H1 (cell line): ENCODE results near the gene TRMT61A. TPM values are rescaled to one million over a fixed set of nuclear protein-coding genes. Genes with fewer than 3 reads are reported as not detected.

ENCODE experiments used
- CTCF ChIA-PET: fragments of 300-600 bp; sonication (Branson Sonifier 250); formaldehyde crosslinking; loops from one replicate; lab custom pipeline; 2021; ENCODE audit not compliant: partially characterized antibody; lab: Charles Lee
- POLR2A ChIA-PET: fragments of 300-600 bp; sonication (Branson Sonifier 250); formaldehyde crosslinking; loops from one replicate; lab custom pipeline; 2021; ENCODE audit warnings: inconsistent platforms; ENCODE audit not compliant: partially characterized antibody; lab: Charles Lee
- DNase-seq, 2 experiments: peaks; one replicate each; pipeline versions ENCODE4 v3.0.0 to v3.0.0-alpha.2; 2010 to 2022; ENCODE audit warnings: low spot score in 2 of 2, low read depth in 1 of 2, mixed read lengths in 1 of 2
- FAIRE-seq: peaks from 2 replicates; lab custom pipeline; 2011; peaks lifted over from hg19 to GRCh38; lab: Jason Lieb, UNC
- H2AFZ ChIP-seq: 2 replicates; pipeline ENCODE4 v1.8.1; 2012; ENCODE audit warnings: low read length, inconsistent platforms
- H2AK5ac ChIP-seq: 2 replicates; pipeline ENCODE4 v1.6.1; 2013; ENCODE audit warnings: low read depth, low read length
- H2BK120ac ChIP-seq: replicated peaks from 2 replicates; pipeline ENCODE3; 2013; ENCODE audit warnings: low read depth, low read length, inconsistent platforms
- H2BK12ac ChIP-seq: 2 replicates; pipeline ENCODE4 v1.6.1; 2013; ENCODE audit warnings: low read depth, low read length
- H2BK15ac ChIP-seq: 2 replicates; pipeline ENCODE4 v1.6.1; 2013; ENCODE audit warnings: low read length
- H2BK20ac ChIP-seq: 2 replicates; pipeline ENCODE4 v1.6.1; 2013; ENCODE audit warnings: low read length
- H2BK5ac ChIP-seq: 2 replicates; pipeline ENCODE4 v1.6.1; 2013; ENCODE audit warnings: low read depth, low read length
- H3K14ac ChIP-seq: 2 replicates; pipeline ENCODE4 v1.6.1; 2013; ENCODE audit warnings: inconsistent platforms; ENCODE audit not compliant: insufficient read length
- H3K18ac ChIP-seq: 2 replicates; pipeline ENCODE4 v1.6.1; 2013; ENCODE audit warnings: low read length; ENCODE audit errors: extremely low read depth
- H3K23ac ChIP-seq: 2 replicates; pipeline ENCODE4 v1.6.1; 2013; ENCODE audit warnings: inconsistent platforms; ENCODE audit not compliant: insufficient read length
- H3K23me2 ChIP-seq: 2 replicates; pipeline ENCODE4 v1.6.1; 2013; ENCODE audit warnings: low read depth, low read length
- H3K27ac ChIP-seq: 2 replicates; pipeline ENCODE4 v1.6.1; 2011; ENCODE audit warnings: low read depth, low read length, inconsistent platforms
- H3K27me3 ChIP-seq, 4 experiments: replicated peaks in 1 of 4; 1 replicate in 1 of 4; 2 replicates in 3 of 4; pipeline versions ENCODE4 v1.6.1 to v1.8.1; 2011 to 2013; ENCODE audit warnings: low read length in 3 of 4, mild to moderate bottlenecking in 3 of 4, inconsistent platforms in 2 of 4, mixed read lengths in 2 of 4, moderate library complexity in 1 of 4; ENCODE audit not compliant: control insufficient read depth in 3 of 4, insufficient read depth in 3 of 4; ENCODE audit errors: extremely low read depth in 1 of 4
- H3K36me3 ChIP-seq, 4 experiments: 2 replicates each; pipeline versions ENCODE4 v1.6.1 to v1.8.1; 2011 to 2013; ENCODE audit warnings: mild to moderate bottlenecking in 4 of 4, low read length in 3 of 4, moderate library complexity in 2 of 4, control low read depth in 1 of 4, inconsistent platforms in 1 of 4; ENCODE audit not compliant: insufficient read depth in 4 of 4, control insufficient read depth in 2 of 4
- H3K4ac ChIP-seq: replicated peaks from 2 replicates; pipeline ENCODE3; 2013; ENCODE audit warnings: low read length, low read depth, mixed read lengths, inconsistent platforms; ENCODE audit not compliant: insufficient read length
- H3K4me1 ChIP-seq, 4 experiments: replicated peaks in 1 of 4; 1 replicate in 1 of 4; 2 replicates in 3 of 4; pipeline versions ENCODE4 v1.6.1 to v1.8.1; 2011 to 2013; ENCODE audit warnings: low read length in 3 of 4, inconsistent platforms in 2 of 4, mixed read lengths in 1 of 4; ENCODE audit not compliant: insufficient read depth in 4 of 4, control insufficient read depth in 3 of 4
- H3K4me2 ChIP-seq, 2 experiments: 2 replicates each; pipeline versions ENCODE4 v1.6.1 to v1.8.1; 2011 to 2013; ENCODE audit warnings: low read depth in 2 of 2, low read length in 2 of 2, control low read depth in 1 of 2, inconsistent platforms in 1 of 2, mild to moderate bottlenecking in 1 of 2; ENCODE audit not compliant: insufficient read depth in 1 of 2
- H3K4me3 ChIP-seq, 4 experiments: fragments of 200-600, 300-600 bp in 1 of 4; sonication (generic), shearing (Covaris generic), sonication (Bioruptor Twin) in 1 of 4; 2 replicates each; pipeline versions ENCODE4 v1.5.1 to v1.8.1; 2011 to 2016; ENCODE audit warnings: low read length in 4 of 4, low read depth in 3 of 4, control low read depth in 2 of 4, inconsistent platforms in 2 of 4, mild to moderate bottlenecking in 2 of 4, mixed read lengths in 1 of 4, moderate library complexity in 1 of 4; ENCODE audit not compliant: insufficient read depth in 2 of 4; ENCODE audit errors: extremely low read depth in 1 of 4
- H3K56ac ChIP-seq: replicated peaks from 2 replicates; pipeline ENCODE3; 2013; ENCODE audit warnings: low read depth, mild to moderate bottlenecking, mixed read lengths, low read length, inconsistent platforms; ENCODE audit not compliant: insufficient read length
- H3K79me1 ChIP-seq: 2 replicates; pipeline ENCODE4 v1.6.1; 2013; ENCODE audit warnings: low read depth, low read length, control low read depth
- H3K79me2 ChIP-seq, 2 experiments: 2 replicates each; pipeline versions ENCODE4 v1.6.1 to v1.8.1; 2012 to 2013; ENCODE audit warnings: low read length in 2 of 2, mild to moderate bottlenecking in 2 of 2, inconsistent platforms in 1 of 2; ENCODE audit not compliant: insufficient read depth in 2 of 2, control insufficient read depth in 1 of 2
- H3K9ac ChIP-seq, 4 experiments: replicated peaks in 1 of 4; 1 replicate in 1 of 4; 2 replicates in 3 of 4; pipeline versions ENCODE4 v1.6.1 to v1.8.1; 2011 to 2013; ENCODE audit warnings: low read depth in 3 of 4, low read length in 3 of 4, control low read depth in 2 of 4, mild to moderate bottlenecking in 2 of 4, moderate library complexity in 2 of 4, inconsistent platforms in 1 of 4; ENCODE audit errors: extremely low read depth in 1 of 4
- H3K9me3 ChIP-seq, 2 experiments: 2 replicates each; pipeline versions ENCODE4 v1.6.1 to v1.8.1; 2012 to 2013; ENCODE audit warnings: mild to moderate bottlenecking in 2 of 2, moderate library complexity in 2 of 2, control low read depth in 1 of 2, inconsistent platforms in 1 of 2, low read depth in 1 of 2, low read length in 1 of 2, mixed read lengths in 1 of 2; ENCODE audit not compliant: insufficient read depth in 2 of 2
- H4K20me1 ChIP-seq, 2 experiments: replicated peaks in 1 of 2; 2 replicates each; pipeline versions ENCODE3 to v1.8.1; 2011 to 2013; ENCODE audit warnings: inconsistent platforms in 2 of 2, low read length in 2 of 2, mild to moderate bottlenecking in 1 of 2; ENCODE audit not compliant: insufficient read depth in 2 of 2, control insufficient read depth in 1 of 2
- H4K5ac ChIP-seq: 2 replicates; pipeline ENCODE4 v1.6.1; 2013; ENCODE audit warnings: low read length, low read depth, mixed read lengths, inconsistent platforms; ENCODE audit not compliant: insufficient read length
- H4K8ac ChIP-seq: 2 replicates; pipeline ENCODE4 v1.8.0; 2013; ENCODE audit warnings: mild to moderate bottlenecking, moderate library complexity, low read length, inconsistent platforms; ENCODE audit not compliant: insufficient read depth; ENCODE audit errors: extremely low read depth
- H4K91ac ChIP-seq: replicated peaks from 2 replicates; pipeline ENCODE3; 2013; ENCODE audit warnings: low read length, mixed read lengths, inconsistent platforms; ENCODE audit not compliant: insufficient read length
- CBX5 ChIP-seq: fragments of 300-800, 300-1000 bp; sonication (generic); IDR thresholded peaks from 2 replicates; pipeline ENCODE4 v1.7.1; 2016; ENCODE audit warnings: antibody characterized with exemption, low read length, low read depth
- GABPA ChIP-seq: IDR thresholded peaks from 2 replicates; pipeline ENCODE4 v1.6.1; 2011; ENCODE audit warnings: mild to moderate bottlenecking, low read length, moderate library complexity, borderline replicate concordance; ENCODE audit not compliant: insufficient read depth
- RBBP5 ChIP-seq: IDR thresholded peaks from 2 replicates; pipeline ENCODE4 v1.7.1; 2012; ENCODE audit warnings: low read depth, mild to moderate bottlenecking, inconsistent platforms, low read length, moderate library complexity, borderline replicate concordance
- SP4 ChIP-seq: IDR thresholded peaks from 2 replicates; pipeline ENCODE4 v1.6.1; 2012; ENCODE audit warnings: low read length, inconsistent platforms
- WGBS, 2 experiments: shearing (Covaris generic) in 1 of 2; methylation state at CpG; one replicate each; pipeline versions ENCODE4 v1.1.6 to v1.1.7; 2013 to 2015; ENCODE audit warnings: low lambda C conversion rate in 2 of 2, mixed read lengths in 2 of 2, inconsistent platforms in 1 of 2, low coverage in 1 of 2, missing lambda C conversion rate in 1 of 2; ENCODE audit not compliant: insufficient replicate concordance in 2 of 2, insufficient coverage in 1 of 2, insufficient read length in 1 of 2; ENCODE audit errors: extremely low coverage in 1 of 2, missing lambda C conversion rate in 1 of 2; 5-methylcytosine and 5-hydroxymethylcytosine counted together
- polyA plus RNA-seq, 7 experiments: library from polyadenylated mRNA; depleted of rRNA in 3 of 7; stranded (reverse) in 5 of 7; unstranded in 2 of 7; fragments of >200 nt in 5 of 7; fragments of 200-250 nt in 2 of 7; gene quantifications; 1 replicate in 5 of 7; 2 replicates in 1 of 7; 4 replicates in 1 of 7; pipeline versions ENCODE4 v1.2.1 to v1.2.3, GENCODE V29; 2011 to 2013; ENCODE audit warnings: missing spikeins in 2 of 7, mixed read lengths in 2 of 7
- total RNA-seq: library from RNA; stranded (reverse); fragmentation: NEBNext Ultra II Directional; extraction: Animal tissue kit (Norgen Biotek cat#: 25700); gene quantifications from 2 replicates; pipeline ENCODE4 v1.2.1, GENCODE V29; 2021

Gene TRMT61A
- total and polyA plus RNA-seq, 2 of the 8 experiments (the other 6 are each of a cell fraction or from before 2014, with no cell fraction given): 15.8 to 19.0 TPM

DNA sequence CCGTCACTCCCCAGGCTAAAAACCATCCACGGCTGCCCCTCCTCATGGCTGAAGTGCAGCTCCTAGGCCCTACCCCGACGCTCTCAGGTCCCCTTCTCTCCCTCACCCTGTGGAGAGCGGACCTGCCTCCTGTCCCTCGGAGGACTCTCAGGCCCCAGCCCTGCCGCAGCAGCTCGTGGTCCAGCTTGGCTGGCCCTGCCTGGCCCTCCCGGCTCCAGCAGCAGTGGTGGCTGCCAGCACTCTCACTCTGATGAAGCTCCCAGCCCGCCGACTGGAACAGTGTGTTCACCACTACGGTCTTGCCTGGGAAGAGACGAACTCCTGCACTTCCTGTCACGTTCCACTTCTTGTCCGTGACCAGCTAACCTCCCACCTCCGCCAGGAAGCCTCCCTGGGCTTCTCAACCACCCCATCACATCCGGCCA, 22.4 kb downstream of the TRMT61A start:
- POLR2A ChIA-PET: interaction anchor here (0.6 to 29.8 kb wide), 7 partner anchors 9 to 212 kb away, joined by 3 to 844 read pairs (median 5); partner anchors contain the start of genes BAG5, CKB and COA8
- no peak overlapping the region for H3K9ac ChIP-seq
- no peak overlapping the region; the same call in 1 of the 2 replicates for H2BK12ac ChIP-seq
- no peak overlapping the region for H3K56ac ChIP-seq
- H4K20me1 ChIP-seq: peaks cover 0 to 4% of the 10 kb centered on the region in 2 experiments
- H4K91ac ChIP-seq: no peak overlapping the region
- H3K23ac ChIP-seq: no peak overlapping the region
- CTCF ChIA-PET: interaction anchor here (0.6 to 28.8 kb wide), 6 partner anchors 10 to 608 kb away, joined by 3 to 921 read pairs (median 7); partner anchors contain the start of genes BAG5, CKB and TRMT61A
- H2BK5ac ChIP-seq: peak overlapping the region; percentile 66
- DNase-seq (no peak), FAIRE-seq (no peak)
- no peak overlapping the region for H2BK120ac ChIP-seq
- H3K4ac ChIP-seq: no peak overlapping the region
- H3K79me2 ChIP-seq: no peaks in the 10 kb centered on the region
- TF ChIP-seq CBX5 (no peak), GABPA (no peak), SP4 (no peak), RBBP5 (no peak)
- H3K4me3 ChIP-seq: no peak overlapping the region
- H4K8ac ChIP-seq: no peak overlapping the region
- no peak overlapping the region for H3K14ac ChIP-seq
- 85% methylated on average over 17 of the region's 17 CpGs; no CpG with 5 or more reads in 1 of the 2 experiments for WGBS, 2 experiments
- H2BK20ac ChIP-seq: no peak overlapping the region
- peaks cover 0 to 3% (median 1%) of the 10 kb centered on the region in 4 experiments; a peak in 4 of 7 replicates for H3K4me1 ChIP-seq
- H3K36me3 ChIP-seq: no peaks in the 10 kb centered on the region
- H4K5ac ChIP-seq: no peak overlapping the region
- H3K9me3 ChIP-seq: no peaks in the 10 kb centered on the region
- H3K23me2 ChIP-seq: no peaks in the 10 kb centered on the region
- no peaks in the 10 kb centered on the region for H3K79me1 ChIP-seq
- H3K4me2 ChIP-seq: no peak overlapping the region
- no peak overlapping the region for H2AFZ ChIP-seq
- H3K27ac ChIP-seq: no peak overlapping the region
- H2BK15ac ChIP-seq: no peak overlapping the region
- H3K18ac ChIP-seq: no peak overlapping the region
- H3K27me3 ChIP-seq: no peaks in the 10 kb centered on the region
- peak overlapping the region; percentile 90; the same call in 1 of the 2 replicates for H2AK5ac ChIP-seq
